Right lobe of liver (tissue), 4 donors: ENCODE measurements around the gene BEND6.

Experiments used
- POLR2A ChIP-seq: fragments of 450-650 bp; IDR thresholded peaks from one replicate; pipeline ENCODE4 v1.6.1; 2017; ENCODE audit warnings: antibody characterized with exemption, mild to moderate bottlenecking
- TF ChIP-seq, protein P1 (sequence below), 4 donors: fragments of 200-600 bp in 3 of 4; fragments of 450-650 bp in 1 of 4; IDR thresholded peaks; one replicate each; pipeline versions ENCODE4 v1.5.1 to v1.8.0; 2016 to 2022; ENCODE audit warnings: antibody characterized with exemption in 4 of 4, mild to moderate bottlenecking in 2 of 4
- donor health status: DM: no; HTN: no; CAD: no.
- donor health status: DM: no; HTN: no; CAD: no.
- donor health status: DM: no; HTN: yes; CAD: no.

DNA sequence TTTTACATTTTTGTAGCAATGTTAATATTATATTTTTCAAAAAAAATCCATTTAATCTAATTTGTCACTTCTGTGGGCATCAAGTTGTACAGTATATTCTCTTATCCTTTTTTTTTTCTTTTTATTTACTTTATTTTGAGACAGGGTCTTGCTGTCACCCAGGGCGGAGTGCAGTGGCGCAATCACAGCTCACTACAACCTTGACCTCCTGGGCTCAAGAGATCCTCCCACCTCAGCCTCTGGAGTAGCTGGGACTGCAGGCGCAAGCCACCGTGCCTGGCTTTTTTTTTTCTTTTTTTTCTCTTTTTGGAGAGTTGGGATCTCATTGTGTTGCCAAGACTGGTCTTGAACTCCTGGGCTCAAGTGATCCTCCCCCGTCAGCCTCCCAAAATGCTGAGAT lies 14.4 kb upstream of the BEND6 start:
- TF ChIP-seq, protein P1, sequence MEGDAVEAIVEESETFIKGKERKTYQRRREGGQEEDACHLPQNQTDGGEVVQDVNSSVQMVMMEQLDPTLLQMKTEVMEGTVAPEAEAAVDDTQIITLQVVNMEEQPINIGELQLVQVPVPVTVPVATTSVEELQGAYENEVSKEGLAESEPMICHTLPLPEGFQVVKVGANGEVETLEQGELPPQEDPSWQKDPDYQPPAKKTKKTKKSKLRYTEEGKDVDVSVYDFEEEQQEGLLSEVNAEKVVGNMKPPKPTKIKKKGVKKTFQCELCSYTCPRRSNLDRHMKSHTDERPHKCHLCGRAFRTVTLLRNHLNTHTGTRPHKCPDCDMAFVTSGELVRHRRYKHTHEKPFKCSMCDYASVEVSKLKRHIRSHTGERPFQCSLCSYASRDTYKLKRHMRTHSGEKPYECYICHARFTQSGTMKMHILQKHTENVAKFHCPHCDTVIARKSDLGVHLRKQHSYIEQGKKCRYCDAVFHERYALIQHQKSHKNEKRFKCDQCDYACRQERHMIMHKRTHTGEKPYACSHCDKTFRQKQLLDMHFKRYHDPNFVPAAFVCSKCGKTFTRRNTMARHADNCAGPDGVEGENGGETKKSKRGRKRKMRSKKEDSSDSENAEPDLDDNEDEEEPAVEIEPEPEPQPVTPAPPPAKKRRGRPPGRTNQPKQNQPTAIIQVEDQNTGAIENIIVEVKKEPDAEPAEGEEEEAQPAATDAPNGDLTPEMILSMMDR (IDR thresholded peaks at IDR 0.05) = no peak
- no peak for TF ChIP-seq POLR2A
